ENCODE results near the gene DR1.

Gene DR1

DNA sequence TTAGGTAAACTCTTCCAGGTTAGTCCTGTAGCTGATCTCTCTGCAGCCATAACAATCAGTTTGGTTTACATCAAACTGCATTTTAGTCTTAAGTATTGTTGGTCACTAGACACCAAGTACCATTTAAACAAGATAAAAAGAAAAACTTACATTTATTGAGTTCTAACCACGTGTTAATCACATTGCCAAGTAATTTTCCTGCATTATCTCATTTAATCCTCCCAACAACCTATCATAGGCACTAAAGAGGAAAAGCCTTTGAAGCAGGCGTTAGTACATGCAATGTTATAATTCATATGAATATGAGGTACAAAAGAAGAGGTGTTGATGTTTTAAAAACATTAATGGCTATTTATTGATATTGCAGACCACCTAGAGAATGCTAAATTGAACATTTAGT, 9.0 kb downstream of the DR1 start:
- Histone ChIP-seq H3K4me3 (peak overlapping the region; percentile 71), H3K9me3 (ENCODE audit: low read depth, low read length) (no peaks in the 10 kb centered on the region), H3K9ac (ENCODE audit: insufficient read length) (peak overlapping the region; percentile 62), H3K27ac (peak overlapping the region; percentile 97), H3K36me3 (ENCODE audit: insufficient read depth, low read length) (peaks cover 63% of the 10 kb centered on the region)
- DNase-seq (ENCODE audit: low read depth, low spot score) = no peak
- TF ChIP-seq FOXP2 (optimal IDR thresholded peaks at IDR 0.05; ENCODE audit: control extremely low read depth, extremely low read length, insufficient read depth) (no peak), EZH2 (IDR thresholded peaks at IDR 0.05) (no peak), POLR2AphosphoS5 (IDR thresholded peaks at IDR 0.05; ENCODE audit: borderline replicate concordance, low read depth, low read length) (no peak)

DNA sequence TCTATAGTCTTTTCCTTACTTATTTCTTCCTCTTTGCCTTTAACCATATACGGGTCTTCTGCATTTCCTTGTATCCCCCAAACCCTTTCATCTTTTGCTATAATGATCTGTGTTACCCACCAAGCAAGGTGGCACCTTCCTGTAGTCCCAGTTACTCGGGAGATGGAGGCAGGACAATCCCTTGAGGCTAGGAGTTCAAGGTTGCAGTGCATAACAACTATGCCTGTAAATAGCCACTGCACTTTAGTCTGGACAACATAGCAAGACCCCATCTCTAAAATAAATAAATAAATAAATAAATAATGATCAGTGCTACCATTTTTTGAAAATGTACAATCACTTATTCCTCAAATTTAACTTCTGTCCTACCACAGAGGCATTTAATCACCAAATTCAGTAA, 11.5 kb downstream of the DR1 start:
- Histone ChIP-seq H3K27ac (no peak overlapping the region), H3K9ac (ENCODE audit: insufficient read length) (no peak overlapping the region), H3K4me3 (no peak overlapping the region), H3K36me3 (ENCODE audit: insufficient read depth, low read length) (peaks cover 70% of the 10 kb centered on the region), H3K9me3 (ENCODE audit: low read depth, low read length) (no peaks in the 10 kb centered on the region)
- TF ChIP-seq EZH2 (IDR thresholded peaks at IDR 0.05) = no peak
- no peak for TF ChIP-seq POLR2AphosphoS5 (IDR thresholded peaks at IDR 0.05; ENCODE audit: borderline replicate concordance, low read depth, low read length)
- TF ChIP-seq FOXP2 (optimal IDR thresholded peaks at IDR 0.05; ENCODE audit: control extremely low read depth, extremely low read length, insufficient read depth) = no peak
- no peak for DNase-seq (ENCODE audit: low read depth, low spot score)

DNA sequence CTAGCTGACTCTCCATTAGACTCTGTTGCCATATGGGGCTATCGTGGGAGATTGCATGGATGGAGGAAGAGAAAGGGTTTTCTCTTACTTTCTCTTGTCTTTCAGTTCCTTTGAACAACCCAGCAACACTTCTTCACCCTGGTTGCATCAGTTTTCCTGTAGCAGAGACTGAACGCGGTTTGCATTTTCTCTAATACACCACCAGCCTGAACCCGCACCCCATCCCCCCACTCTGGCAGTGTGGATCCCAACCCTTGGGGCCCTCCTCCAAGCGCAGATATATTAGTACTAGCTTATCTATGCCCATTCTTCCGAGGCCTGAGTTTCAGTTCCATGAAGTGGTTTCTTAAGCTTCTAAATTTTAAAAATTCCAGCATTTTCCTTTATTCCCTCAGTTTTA, 12.6 kb downstream of the DR1 start:
- H3K9ac ChIP-seq (ENCODE audit: insufficient read length) = no peak overlapping the region
- H3K36me3 ChIP-seq (ENCODE audit: insufficient read depth, low read length) = peaks cover 76% of the 10 kb centered on the region
- TF ChIP-seq POLR2AphosphoS5 (IDR thresholded peaks at IDR 0.05; ENCODE audit: borderline replicate concordance, low read depth, low read length) (no peak), FOXP2 (optimal IDR thresholded peaks at IDR 0.05; ENCODE audit: control extremely low read depth, extremely low read length, insufficient read depth) (no peak), EZH2 (IDR thresholded peaks at IDR 0.05) (no peak)
- peak overlapping the region; percentile 72 for H3K27ac ChIP-seq
- no peak overlapping the region for H3K4me3 ChIP-seq
- no peak for DNase-seq (ENCODE audit: low read depth, low spot score)
- no peaks in the 10 kb centered on the region for H3K9me3 ChIP-seq (ENCODE audit: low read depth, low read length)

DNA sequence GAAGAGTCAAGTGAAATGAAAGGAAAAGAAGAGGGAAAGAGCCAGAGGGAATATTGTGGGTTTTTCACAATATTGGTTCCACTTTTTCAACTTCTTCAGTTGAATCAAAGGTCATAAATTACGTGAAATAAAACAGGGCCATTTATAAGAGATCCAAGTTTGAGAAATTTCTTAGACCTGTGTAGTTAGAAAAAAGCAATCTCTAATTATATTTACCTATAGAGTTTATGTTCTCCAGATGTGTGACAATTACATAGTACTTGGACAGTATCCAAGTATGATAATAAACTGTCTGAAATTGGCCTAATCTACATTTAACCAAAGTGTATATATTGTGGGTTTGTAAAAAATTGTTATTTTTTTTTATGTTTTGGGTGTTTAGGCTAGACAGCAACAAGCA, 14.4 kb downstream of the DR1 start:
- no peak for DNase-seq (ENCODE audit: low read depth, low spot score)
- Histone ChIP-seq H3K9me3 (ENCODE audit: low read depth, low read length) (no peaks in the 10 kb centered on the region), H3K9ac (ENCODE audit: insufficient read length) (no peak overlapping the region), H3K36me3 (ENCODE audit: insufficient read depth, low read length) (peaks cover 76% of the 10 kb centered on the region), H3K27ac (peak overlapping the region; percentile 72), H3K4me3 (no peak overlapping the region)
- TF ChIP-seq FOXP2 (optimal IDR thresholded peaks at IDR 0.05; ENCODE audit: control extremely low read depth, extremely low read length, insufficient read depth) (no peak), POLR2AphosphoS5 (IDR thresholded peaks at IDR 0.05; ENCODE audit: borderline replicate concordance, low read depth, low read length) (no peak), EZH2 (IDR thresholded peaks at IDR 0.05) (no peak)

DNA sequence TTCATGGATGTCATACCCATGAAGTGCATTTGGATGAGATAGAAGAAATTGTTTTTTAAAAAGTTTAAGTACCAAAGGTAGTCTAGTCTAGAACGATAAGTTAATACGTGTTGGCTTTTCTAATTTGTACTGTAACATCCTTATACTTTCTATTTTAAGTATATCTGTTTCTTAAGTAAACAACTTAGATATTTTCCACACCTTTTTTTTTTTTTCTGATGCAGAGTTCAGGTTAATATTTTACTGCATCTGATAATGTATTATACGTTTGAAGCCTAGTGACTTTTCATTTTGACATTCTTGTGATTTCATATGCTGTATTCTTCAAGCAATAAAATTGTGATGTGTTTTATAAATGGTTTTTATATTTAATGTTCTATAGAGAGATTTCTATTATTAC, 16.5 kb downstream of the DR1 start:
- Histone ChIP-seq H3K9me3 (ENCODE audit: low read depth, low read length) (no peaks in the 10 kb centered on the region), H3K27ac (peak overlapping the region; percentile 49; the same call in 1 of the 2 replicates), H3K36me3 (ENCODE audit: insufficient read depth, low read length) (peaks cover 67% of the 10 kb centered on the region), H3K9ac (ENCODE audit: insufficient read length) (no peak overlapping the region), H3K4me3 (no peak overlapping the region)
- no peak for TF ChIP-seq EZH2 (IDR thresholded peaks at IDR 0.05)
- TF ChIP-seq POLR2AphosphoS5 (IDR thresholded peaks at IDR 0.05; ENCODE audit: borderline replicate concordance, low read depth, low read length) = no peak
- TF ChIP-seq FOXP2 (optimal IDR thresholded peaks at IDR 0.05; ENCODE audit: control extremely low read depth, extremely low read length, insufficient read depth) = no peak
- no peak for DNase-seq (ENCODE audit: low read depth, low spot score)

DNA sequence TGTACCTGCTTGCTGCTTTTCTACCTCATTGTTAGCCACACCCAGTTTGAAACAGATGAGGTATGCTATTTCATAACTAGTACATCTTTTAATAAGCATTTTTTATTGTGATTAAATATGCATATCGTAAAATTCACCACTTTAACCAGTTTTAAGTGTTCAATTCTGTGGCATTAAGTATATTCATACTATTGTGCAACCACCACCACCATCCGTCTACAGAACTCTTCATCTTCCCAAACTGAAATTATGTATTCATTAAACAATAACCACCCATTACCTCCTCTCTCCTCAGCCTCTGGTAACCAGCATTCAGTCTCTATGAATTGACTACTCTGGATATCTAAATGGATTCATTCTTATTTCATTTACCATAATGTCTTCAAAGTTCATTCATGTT, 20.1 kb downstream of the DR1 start:
- no peaks in the 10 kb centered on the region for H3K9me3 ChIP-seq (ENCODE audit: low read depth, low read length)
- peaks cover 54% of the 10 kb centered on the region for H3K36me3 ChIP-seq (ENCODE audit: insufficient read depth, low read length)
- no peak for DNase-seq (ENCODE audit: low read depth, low spot score)
- H3K4me3 ChIP-seq = no peak overlapping the region
- H3K27ac ChIP-seq = no peak overlapping the region
- no peak overlapping the region for H3K9ac ChIP-seq (ENCODE audit: insufficient read length)
- TF ChIP-seq POLR2AphosphoS5 (IDR thresholded peaks at IDR 0.05; ENCODE audit: borderline replicate concordance, low read depth, low read length) (no peak), FOXP2 (optimal IDR thresholded peaks at IDR 0.05; ENCODE audit: control extremely low read depth, extremely low read length, insufficient read depth) (no peak), EZH2 (IDR thresholded peaks at IDR 0.05) (no peak)

DNA sequence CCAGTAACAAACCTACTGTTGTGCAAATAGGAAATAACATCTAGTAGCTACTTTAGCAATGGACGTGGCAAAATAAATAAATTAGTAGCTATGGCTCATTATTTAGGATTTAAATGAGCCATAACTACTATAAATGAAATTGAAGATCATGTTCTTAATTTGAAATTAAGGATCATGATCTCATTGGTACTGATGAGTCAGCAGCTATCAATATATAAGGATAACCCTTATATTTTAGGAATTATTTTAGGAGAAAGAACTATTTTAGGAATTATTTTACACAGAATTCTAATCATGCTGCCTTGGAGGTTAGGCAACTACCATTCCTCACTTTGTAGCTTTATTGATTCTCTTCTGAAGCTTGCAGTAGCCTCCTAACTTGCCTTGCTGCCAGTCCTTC, 24.0 kb downstream of the DR1 start:
- TF ChIP-seq EZH2 (IDR thresholded peaks at IDR 0.05) = no peak
- TF ChIP-seq FOXP2 (optimal IDR thresholded peaks at IDR 0.05; ENCODE audit: control extremely low read depth, extremely low read length, insufficient read depth) = no peak
- no peak for TF ChIP-seq POLR2AphosphoS5 (IDR thresholded peaks at IDR 0.05; ENCODE audit: borderline replicate concordance, low read depth, low read length)
- H3K36me3 ChIP-seq (ENCODE audit: insufficient read depth, low read length) = peaks cover 24% of the 10 kb centered on the region

DNA sequence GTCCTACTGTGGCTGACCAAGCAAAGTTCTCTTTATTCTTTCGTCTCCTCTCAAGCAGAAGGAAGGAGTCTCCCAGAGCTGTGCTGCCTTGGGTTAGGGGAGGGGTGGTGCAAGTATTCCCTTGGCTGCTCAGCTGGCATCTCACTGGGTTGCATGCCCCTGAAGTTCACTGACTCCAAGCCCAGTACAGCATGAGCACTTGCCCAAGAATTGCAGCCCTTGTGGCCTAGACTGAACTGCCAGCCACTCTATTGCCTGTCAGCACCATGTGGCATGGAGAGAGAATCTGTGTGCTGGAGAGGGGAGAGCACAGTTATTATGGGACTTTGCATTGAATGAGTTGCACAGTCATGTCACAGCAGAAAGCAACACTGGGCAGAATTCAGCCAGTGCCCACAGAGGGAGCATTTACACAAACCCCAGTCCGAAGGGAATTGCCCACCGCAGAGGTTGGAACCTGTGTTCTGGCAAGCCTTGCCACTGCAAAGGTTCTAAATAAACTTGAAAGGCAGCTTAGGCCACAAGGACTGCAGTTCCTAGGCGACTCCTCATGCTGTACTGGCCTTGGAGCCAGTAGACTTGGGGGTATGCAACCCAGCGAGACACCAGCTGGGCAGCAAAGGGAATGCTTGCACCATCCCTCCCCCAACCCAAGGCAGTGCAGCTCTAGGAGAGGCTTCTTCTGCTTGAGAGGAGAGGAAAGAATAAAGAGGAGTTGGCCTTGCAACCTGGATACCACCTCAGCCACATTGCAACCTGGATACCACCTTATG, 28.8 kb downstream of the DR1 start:
- Histone ChIP-seq H3K9ac (ENCODE audit: insufficient read length) (no peak overlapping the region), H3K27ac (no peak overlapping the region), H3K9me3 (ENCODE audit: low read depth, low read length) (no peaks in the 10 kb centered on the region; the same call in 1 of the 2 replicates), H3K36me3 (ENCODE audit: insufficient read depth, low read length) (no peaks in the 10 kb centered on the region), H3K4me3 (no peak overlapping the region)
- no peak for DNase-seq (ENCODE audit: low read depth, low spot score)
- TF ChIP-seq EZH2 (IDR thresholded peaks at IDR 0.05) (no peak), FOXP2 (optimal IDR thresholded peaks at IDR 0.05; ENCODE audit: control extremely low read depth, extremely low read length, insufficient read depth) (no peak), POLR2AphosphoS5 (IDR thresholded peaks at IDR 0.05; ENCODE audit: borderline replicate concordance, low read depth, low read length) (no peak)

More for the DNA sequence above, 24.0 kb downstream of the DR1 start:
- 0 out of 2 replicates have a peak overlapping the region, but pooled peaks have one; percentile 11 for H3K27ac ChIP-seq
- H3K9me3 ChIP-seq (ENCODE audit: low read depth, low read length) = no peaks in the 10 kb centered on the region
- no peak for DNase-seq (ENCODE audit: low read depth, low spot score)
- H3K9ac ChIP-seq (ENCODE audit: insufficient read length) = no peak overlapping the region
- no peak overlapping the region for H3K4me3 ChIP-seq
